ENCODE measurements around the gene FOXN3. TPM values are rescaled to one million over a fixed set of nuclear protein-coding genes. Genes with fewer than 3 reads are reported as not detected.

Gene FOXN3
- total and polyA plus RNA-seq, 2 donors (not counting 1 experiment from before 2014, with no cell fraction given), result 27.9 to 33.3 TPM

GRCh38 chr14:89226801-89227495 lies 190.1 kb downstream of the FOXN3 start:
- DNase-seq (ENCODE audit: low read depth in 2 of 2), result no peak
- H3K4me1 ChIP-seq (ENCODE audit: control insufficient read depth, extremely low read depth, insufficient read depth, low read length), result no peaks in the 10 kb centered on the region
- no peaks in the 10 kb centered on the region for H3K27me3 ChIP-seq (ENCODE audit: control insufficient read depth, insufficient read depth, low read length)
- no peak overlapping the region for H3K4me3 ChIP-seq (replicated peaks in 1 of 4; ENCODE audit: control extremely low read depth in 1 of 4, insufficient read depth in 1 of 4, low read depth in 3 of 4, low read length in 4 of 4)
- no peak overlapping the region for H2AFZ ChIP-seq (ENCODE audit: low read length)
- no peaks in the 10 kb centered on the region for H4K20me1 ChIP-seq (ENCODE audit: control insufficient read depth, extremely low read depth, insufficient read depth, low read length)
- H3K27ac ChIP-seq (ENCODE audit: insufficient read depth, low read length), result no peak overlapping the region
- no peaks in the 10 kb centered on the region for H3K36me3 ChIP-seq (ENCODE audit: control insufficient read depth, insufficient read depth, low read length)
- no peak for TF ChIP-seq CTCF (conservative IDR thresholded peaks at IDR 0.05 in 1 of 2, IDR thresholded peaks at IDR 0.05 in 1 of 2; ENCODE audit: low read depth in 1 of 2, low read length in 2 of 2)
- no peak for TF ChIP-seq EZH2 (IDR thresholded peaks at IDR 0.05; ENCODE audit: low read length, missing control alignments)
- no peak overlapping the region for H3K4me2 ChIP-seq (ENCODE audit: extremely low read depth, insufficient read depth, low read length)
- H3K79me2 ChIP-seq (ENCODE audit: control insufficient read depth, insufficient read depth, low read length), result no peaks in the 10 kb centered on the region
- H3K9me3 ChIP-seq (ENCODE audit: control insufficient read depth, insufficient read depth, low read depth, low read length), result no peaks in the 10 kb centered on the region
- H3K9ac ChIP-seq (ENCODE audit: insufficient read depth, low read length), result no peak overlapping the region

- TF ChIP-seq EZH2 (IDR thresholded peaks at IDR 0.05; ENCODE audit: low read length, missing control alignments), result no peak
- no peak for TF ChIP-seq CTCF (conservative IDR thresholded peaks at IDR 0.05 in 1 of 2, IDR thresholded peaks at IDR 0.05 in 1 of 2; ENCODE audit: low read depth in 1 of 2, low read length in 2 of 2)
- Histone ChIP-seq H3K4me1 (ENCODE audit: control insufficient read depth, extremely low read depth, insufficient read depth, low read length) (no peaks in the 10 kb centered on the region), H3K4me2 (ENCODE audit: extremely low read depth, insufficient read depth, low read length) (no peak overlapping the region), H3K27ac (ENCODE audit: insufficient read depth, low read length) (no peak overlapping the region), H3K4me3 (replicated peaks in 1 of 4; ENCODE audit: control extremely low read depth in 1 of 4, insufficient read depth in 1 of 4, low read depth in 3 of 4, low read length in 4 of 4) (no peak overlapping the region), H3K36me3 (ENCODE audit: control insufficient read depth, insufficient read depth, low read length) (no peaks in the 10 kb centered on the region), H3K9ac (ENCODE audit: insufficient read depth, low read length) (no peak overlapping the region), H4K20me1 (ENCODE audit: control insufficient read depth, extremely low read depth, insufficient read depth, low read length) (no peaks in the 10 kb centered on the region), H3K27me3 (ENCODE audit: control insufficient read depth, insufficient read depth, low read length) (no peaks in the 10 kb centered on the region), H3K79me2 (ENCODE audit: control insufficient read depth, insufficient read depth, low read length) (no peaks in the 10 kb centered on the region), H2AFZ (ENCODE audit: low read length) (no peak overlapping the region), H3K9me3 (ENCODE audit: control insufficient read depth, insufficient read depth, low read depth, low read length) (no peaks in the 10 kb centered on the region)
- no peak for DNase-seq (ENCODE audit: low read depth in 2 of 2)
Observed at GRCh38 chr14:89225607-89226006, 191.4 kb downstream of the FOXN3 start.

- no peaks in the 10 kb centered on the region for H4K20me1 ChIP-seq (ENCODE audit: control insufficient read depth, extremely low read depth, insufficient read depth, low read length)
- no peaks in the 10 kb centered on the region for H3K27me3 ChIP-seq (ENCODE audit: control insufficient read depth, insufficient read depth, low read length)
- DNase-seq (ENCODE audit: low read depth in 2 of 2), result peak; percentile 77 to 84
- H3K27ac ChIP-seq (ENCODE audit: insufficient read depth, low read length), result no peak overlapping the region
- H3K9ac ChIP-seq (ENCODE audit: insufficient read depth, low read length), result no peak overlapping the region
- H3K9me3 ChIP-seq (ENCODE audit: control insufficient read depth, insufficient read depth, low read depth, low read length), result no peaks in the 10 kb centered on the region
- TF ChIP-seq CTCF (conservative IDR thresholded peaks at IDR 0.05 in 1 of 2, IDR thresholded peaks at IDR 0.05 in 1 of 2; ENCODE audit: low read depth in 1 of 2, low read length in 2 of 2) (no peak), EZH2 (IDR thresholded peaks at IDR 0.05; ENCODE audit: low read length, missing control alignments) (no peak)
- no peaks in the 10 kb centered on the region for H3K79me2 ChIP-seq (ENCODE audit: control insufficient read depth, insufficient read depth, low read length)
- H3K36me3 ChIP-seq (ENCODE audit: control insufficient read depth, insufficient read depth, low read length), result no peaks in the 10 kb centered on the region
- H2AFZ ChIP-seq (ENCODE audit: low read length), result no peak overlapping the region
- H3K4me1 ChIP-seq (ENCODE audit: control insufficient read depth, extremely low read depth, insufficient read depth, low read length), result no peaks in the 10 kb centered on the region
- H3K4me2 ChIP-seq (ENCODE audit: extremely low read depth, insufficient read depth, low read length), result no peak overlapping the region
- no peak overlapping the region for H3K4me3 ChIP-seq (replicated peaks in 1 of 4; ENCODE audit: control extremely low read depth in 1 of 4, insufficient read depth in 1 of 4, low read depth in 3 of 4, low read length in 4 of 4)
Observed at GRCh38 chr14:89221109-89221810, 195.8 kb downstream of the FOXN3 start.
